HUES6 (cell line): ENCODE data around the gene ATXN3L.

Experiments
- H3K27ac ChIP-seq: 2 replicates; pipeline ENCODE4 v1.7.0; 2013; ENCODE audit warnings: low read depth, mild to moderate bottlenecking, low read length, inconsistent platforms
- H3K27me3 ChIP-seq: 2 replicates; pipeline ENCODE4 v1.6.1; 2013; ENCODE audit warnings: low read length; ENCODE audit not compliant: control insufficient read depth, insufficient read depth
- H3K36me3 ChIP-seq: 2 replicates; pipeline ENCODE4 v1.6.1; 2013; ENCODE audit warnings: low read length; ENCODE audit not compliant: control insufficient read depth, insufficient read depth
- H3K4me1 ChIP-seq: 2 replicates; pipeline ENCODE4 v1.6.1; 2013; ENCODE audit warnings: low read length; ENCODE audit not compliant: control insufficient read depth, insufficient read depth
- H3K4me3 ChIP-seq: 2 replicates; pipeline ENCODE4 v1.5.1; 2013; ENCODE audit warnings: low read depth, low read length
- H3K9ac ChIP-seq: one replicate; pipeline ENCODE4 v1.6.1; 2013; ENCODE audit warnings: mild to moderate bottlenecking, low read length
- H3K9me3 ChIP-seq: 2 replicates; pipeline ENCODE4 v1.6.1; 2013; ENCODE audit warnings: low read depth, low read length; ENCODE audit not compliant: control insufficient read depth, insufficient read depth

Gene ATXN3L

GRCh38 chrX:13270360-13270759 lies 49.5 kb downstream of the ATXN3L start:
- no peaks in the 10 kb centered on the region for H3K9me3 ChIP-seq
- H3K4me3 ChIP-seq = no peak overlapping the region
- H3K4me1 ChIP-seq = peaks cover 12% of the 10 kb centered on the region
- H3K27me3 ChIP-seq = no peaks in the 10 kb centered on the region; the same call in 1 of the 2 replicates
- no peaks in the 10 kb centered on the region for H3K36me3 ChIP-seq
- H3K9ac ChIP-seq = no peak overlapping the region
- H3K27ac ChIP-seq = no peak overlapping the region

- Histone ChIP-seq H3K36me3 (no peaks in the 10 kb centered on the region), H3K4me3 (no peak overlapping the region), H3K27me3 (no peaks in the 10 kb centered on the region; the same call in 1 of the 2 replicates), H3K4me1 (peaks cover 18% of the 10 kb centered on the region), H3K9ac (no peak overlapping the region), H3K27ac (no peak overlapping the region), H3K9me3 (no peaks in the 10 kb centered on the region)
Observed at GRCh38 chrX:13268874-13269273, 51.0 kb downstream of the ATXN3L start.
